NCI-H1436 (cell line): ENCODE measurements around the gene FAM241B.

Experiments
- DNase-seq: peaks from one replicate; lab custom pipeline; 2025; lab: John Stamatoyannopoulos, UW

The FAM241B gene, protein sequence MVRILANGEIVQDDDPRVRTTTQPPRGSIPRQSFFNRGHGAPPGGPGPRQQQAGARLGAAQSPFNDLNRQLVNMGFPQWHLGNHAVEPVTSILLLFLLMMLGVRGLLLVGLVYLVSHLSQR

DNA sequence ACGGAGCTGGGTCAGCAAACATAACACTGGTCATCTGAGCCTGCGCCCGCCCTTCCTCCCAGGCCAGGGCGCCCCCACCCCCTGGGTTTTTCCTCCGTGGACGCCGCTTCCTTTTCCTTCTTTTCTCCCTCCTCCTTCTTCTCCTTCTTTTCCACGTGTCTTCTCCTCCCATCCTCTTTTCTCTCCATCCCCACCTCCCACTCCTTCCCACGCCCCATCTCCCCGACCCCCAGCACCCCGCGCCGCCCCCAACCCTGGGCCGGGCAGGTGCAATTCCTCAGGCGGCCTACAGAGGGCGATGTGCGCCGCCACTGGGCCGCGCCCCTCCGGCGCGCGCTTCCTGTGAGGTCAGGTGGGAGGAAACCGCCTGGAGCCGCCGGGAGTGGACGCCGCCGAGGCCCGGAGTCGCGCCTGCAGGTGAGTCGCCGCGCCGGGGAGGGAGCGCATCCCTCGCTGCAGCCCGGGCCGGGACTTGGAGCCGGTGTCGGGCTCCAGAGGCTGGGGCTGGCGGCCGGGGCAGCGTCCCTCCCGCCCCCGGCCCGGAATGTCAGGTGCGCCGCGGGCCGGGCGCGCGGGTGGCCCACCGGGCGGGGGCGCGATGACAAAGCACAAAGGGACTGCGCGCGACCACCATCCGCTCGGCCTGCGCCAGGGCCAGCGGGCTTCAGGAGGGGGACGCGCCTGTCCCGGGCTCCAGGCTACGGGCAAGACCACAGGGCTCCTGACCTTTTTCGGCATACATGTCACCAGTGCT is at the start of gene FAM241B:
Gene FAM241B, plus strand, starts transcription at position 351 of the 754 bp plus-strand sequence. CDS start 1,497 bp downstream, outside the sequence.
- DNase-seq = peak; percentile 66

DNA sequence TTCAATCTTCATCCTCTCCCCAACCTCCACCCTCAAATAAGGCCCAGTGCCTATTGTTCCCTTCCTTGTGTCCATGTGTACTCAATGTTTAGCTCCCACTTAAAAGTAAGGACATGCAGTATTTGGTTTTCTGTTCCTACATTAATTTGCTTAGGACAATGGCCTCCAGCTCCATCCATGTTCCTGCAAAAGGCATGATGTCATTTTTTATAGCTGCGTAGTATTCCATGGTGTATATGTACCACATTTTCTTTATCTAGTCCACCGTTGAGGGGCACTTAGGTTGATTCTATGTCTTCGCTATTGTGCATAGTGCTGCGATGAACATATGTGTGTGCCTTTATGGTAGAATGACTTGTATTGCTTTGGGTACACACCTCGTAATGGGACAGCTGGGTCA is 49.6 kb upstream of the FAM241B start:
- DNase-seq = no peak

DNA sequence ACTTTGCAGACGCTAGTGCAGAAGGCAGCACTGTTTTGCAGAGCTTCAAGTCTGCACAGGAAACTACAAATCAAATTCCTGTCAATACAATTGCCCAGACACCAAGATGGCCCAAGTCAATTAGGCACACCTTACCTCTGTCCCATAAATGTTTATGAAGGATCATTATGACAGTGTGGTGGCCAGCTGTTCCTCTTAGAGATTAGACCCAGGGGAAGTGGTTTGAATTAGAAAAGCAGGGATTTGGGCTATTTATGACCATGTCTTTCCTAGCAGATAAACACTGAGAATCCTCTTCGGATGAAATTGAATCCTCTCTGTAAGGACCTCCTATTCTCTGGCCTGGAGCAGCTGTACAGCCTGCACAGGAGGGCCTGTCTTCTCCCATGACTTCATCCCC is 46.9 kb upstream of the FAM241B start:
- DNase-seq = no peak

DNA sequence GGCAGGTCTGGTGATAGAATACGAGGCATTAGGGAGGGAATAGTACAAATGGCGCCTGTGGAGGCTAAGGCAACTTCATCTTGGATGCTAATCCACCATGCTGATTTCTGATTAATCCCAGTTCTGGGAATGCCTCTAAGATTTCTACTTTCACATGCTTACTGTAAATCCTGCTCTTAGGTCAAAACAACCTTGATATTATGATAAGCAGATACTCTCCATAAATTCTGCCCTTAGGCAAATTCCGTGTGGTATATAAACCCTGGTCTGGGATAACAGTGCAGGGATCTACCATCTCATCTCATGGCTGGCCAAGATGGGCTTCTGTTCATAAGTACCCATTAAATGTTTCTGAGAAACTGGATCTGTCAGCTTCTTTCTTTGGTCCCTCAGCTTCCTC is 45.4 kb upstream of the FAM241B start:
- DNase-seq = no peak

DNA sequence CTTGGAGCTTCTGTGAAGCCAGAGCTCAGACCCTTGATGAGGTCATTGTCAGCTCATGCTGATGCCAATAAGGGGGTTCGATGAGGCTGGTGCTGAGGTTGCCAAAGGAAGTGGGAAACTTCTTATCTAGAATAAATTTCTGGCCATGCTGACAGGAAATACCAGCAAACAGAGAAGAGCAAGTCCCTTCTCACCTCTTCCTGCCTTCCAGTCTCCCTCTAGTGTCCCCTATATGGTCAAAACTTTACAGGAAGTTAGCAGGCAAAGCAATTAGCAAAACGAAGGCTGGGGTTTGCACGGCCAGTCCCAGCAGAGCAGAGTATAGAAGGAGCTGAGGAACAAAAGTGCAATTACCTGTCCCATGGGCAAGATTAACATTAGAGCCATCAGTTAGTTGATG is 41.7 kb upstream of the FAM241B start:
- no peak for DNase-seq

DNA sequence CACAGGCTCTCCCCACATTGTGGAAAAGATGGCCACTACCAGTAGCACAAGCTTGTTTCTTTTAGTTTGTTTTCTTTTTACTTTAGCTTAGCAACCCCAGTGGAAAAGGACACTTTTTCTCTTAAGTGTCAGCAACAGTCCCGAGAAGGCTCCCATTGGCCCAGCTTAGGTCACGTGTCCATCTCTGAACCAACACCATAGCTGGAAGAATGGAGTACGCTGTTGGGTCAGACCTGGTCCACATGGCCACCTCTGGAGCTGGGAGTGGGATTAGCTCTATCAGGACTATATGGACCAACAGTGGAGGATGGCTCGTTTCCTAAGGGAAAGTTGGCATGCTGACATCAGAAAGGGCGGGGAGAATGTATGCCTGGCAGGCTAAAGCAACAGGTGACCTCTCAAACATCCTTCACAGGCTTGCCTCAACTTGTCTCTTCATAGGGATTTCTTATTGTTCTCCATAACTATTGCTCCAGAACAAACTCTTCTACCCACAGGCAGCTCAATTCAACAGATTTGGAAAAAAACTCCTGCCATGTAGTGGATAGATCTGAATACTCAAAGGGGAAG is 29.2 kb upstream of the FAM241B start:
- no peak for DNase-seq

DNA sequence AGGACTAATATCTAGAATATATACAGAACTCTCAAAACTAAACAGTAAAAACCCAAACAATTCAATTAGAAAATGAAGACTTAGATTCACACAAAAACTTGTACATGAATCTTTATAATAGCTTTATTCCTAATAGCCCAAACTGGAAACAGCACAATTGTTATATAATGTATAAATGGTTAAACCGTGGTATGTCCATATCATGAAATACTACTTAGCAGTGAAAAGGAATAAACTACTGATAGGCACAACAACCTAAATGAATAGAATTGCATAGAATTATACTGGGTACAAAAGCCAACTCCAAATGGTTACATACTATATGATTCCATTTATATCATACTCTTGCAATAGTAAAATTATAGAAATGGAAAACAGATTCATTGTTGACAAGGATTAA is 21.0 kb upstream of the FAM241B start:
- DNase-seq = no peak

DNA sequence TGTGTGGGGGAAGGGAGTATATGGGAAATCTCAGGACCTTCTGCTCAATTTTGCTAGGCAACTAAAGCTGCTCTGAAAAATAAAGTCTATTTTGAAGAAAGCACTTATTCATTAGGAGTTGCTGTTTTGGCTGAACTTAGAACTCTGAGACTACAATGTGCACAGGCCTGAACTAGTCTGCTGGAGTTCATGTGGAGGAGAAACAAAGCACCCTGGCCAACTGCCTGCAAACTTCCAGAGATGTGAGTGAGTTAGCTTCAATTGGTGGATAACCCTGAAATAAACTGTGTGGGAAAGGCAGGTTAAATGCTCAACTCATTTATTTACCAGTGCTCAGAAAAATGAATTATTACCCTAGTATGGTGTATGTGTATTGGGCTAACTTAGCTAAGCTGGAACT is 17.3 kb upstream of the FAM241B start:
- no peak for DNase-seq

DNA sequence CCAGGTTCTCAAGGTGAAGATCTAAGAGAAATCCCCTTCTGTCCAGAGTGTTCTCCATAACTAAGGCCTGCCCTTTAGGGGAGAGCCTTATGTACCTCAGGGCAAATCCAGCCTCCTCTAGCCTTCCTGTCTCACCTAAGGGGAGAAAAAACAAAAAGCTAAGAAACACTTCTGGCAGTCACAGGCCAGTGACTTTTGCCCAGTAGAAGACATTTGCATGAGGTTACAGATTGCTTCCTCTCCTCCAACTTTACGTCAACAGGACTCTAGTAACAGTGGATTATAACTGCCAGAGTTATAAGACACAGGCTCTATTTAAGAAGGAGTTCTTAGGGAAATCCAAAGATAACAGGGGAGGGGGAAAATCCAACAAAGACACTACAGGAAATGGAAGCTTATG is 15.9 kb upstream of the FAM241B start:
- DNase-seq = no peak

DNA sequence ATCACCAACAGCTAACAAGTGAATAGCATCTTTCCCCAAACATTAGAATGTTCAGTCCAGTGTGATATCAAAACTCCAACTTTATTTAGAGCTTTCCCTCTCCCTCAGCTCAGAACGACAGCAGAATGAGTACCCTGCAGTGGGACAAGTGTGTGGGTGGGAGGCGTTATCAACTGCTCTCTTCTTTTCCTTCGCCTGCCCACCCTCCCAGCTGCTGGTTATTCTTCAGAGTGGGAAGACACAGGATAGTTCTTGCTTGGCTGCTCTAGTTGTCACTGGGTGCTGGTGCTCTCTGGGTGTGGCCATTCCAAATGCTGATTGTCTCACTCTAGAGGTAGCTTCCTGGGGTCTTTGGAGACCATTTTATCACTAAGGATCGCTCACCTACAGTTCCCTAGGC is 13.7 kb upstream of the FAM241B start:
- no peak for DNase-seq

DNA sequence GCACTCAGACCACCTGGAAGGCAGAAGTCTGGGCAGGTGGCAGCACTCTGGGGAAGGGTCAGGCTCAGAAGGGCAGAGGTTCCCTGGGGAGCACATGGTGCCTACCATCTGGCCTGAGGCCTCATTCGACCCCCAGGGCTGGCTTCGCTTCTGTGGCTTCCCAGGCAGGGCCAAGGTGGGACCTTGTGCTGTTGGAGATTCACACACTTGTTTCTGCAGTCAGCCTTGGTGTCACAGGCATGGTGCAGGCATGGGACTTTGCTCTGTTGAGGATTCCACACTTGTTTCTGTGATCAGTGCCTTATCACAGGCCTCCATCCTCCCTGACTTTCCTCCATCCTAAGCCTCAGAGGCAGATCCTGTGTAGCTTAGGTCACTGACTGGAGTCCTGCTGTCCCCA is 11.3 kb upstream of the FAM241B start:
- DNase-seq = no peak

DNA sequence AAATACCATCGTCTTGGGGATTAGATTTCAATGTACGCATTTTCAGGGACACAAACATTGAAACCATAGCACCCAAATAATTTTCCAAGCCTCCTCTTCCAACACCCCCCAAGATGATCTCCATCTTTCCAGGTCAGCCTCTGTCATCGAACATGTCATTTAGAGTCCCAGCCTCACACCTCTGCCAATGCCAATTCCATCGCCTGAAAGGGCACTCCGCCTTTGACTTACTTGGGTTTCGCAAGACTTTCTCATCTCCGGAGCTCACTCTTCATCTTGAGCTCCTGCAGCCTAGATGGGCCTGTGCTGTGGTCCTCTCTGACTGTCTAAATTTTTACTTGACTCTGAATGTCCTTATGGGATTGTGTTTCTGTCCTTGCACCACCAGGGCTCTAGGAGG is 10.4 kb upstream of the FAM241B start:
- DNase-seq = no peak

DNA sequence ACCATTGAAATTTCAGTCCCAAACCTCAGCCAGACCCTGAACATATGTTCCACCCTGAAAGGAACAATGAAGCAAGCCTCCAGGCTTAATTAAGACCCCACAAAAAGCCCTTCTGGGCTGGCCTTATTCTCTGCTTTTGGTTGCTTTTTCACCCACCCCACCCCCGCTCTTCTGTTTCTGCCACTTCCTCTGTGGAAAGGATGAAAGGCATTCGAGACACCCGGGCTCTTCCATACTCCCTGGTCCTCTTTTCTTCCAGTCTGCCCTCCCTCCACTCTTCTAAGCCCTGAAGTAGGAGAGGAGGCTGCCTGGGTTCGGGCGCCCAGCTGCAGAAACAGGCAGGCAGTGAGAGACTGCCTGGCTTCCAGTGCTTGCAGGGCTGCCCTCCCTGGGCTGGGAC is 9.4 kb upstream of the FAM241B start:
- DNase-seq = no peak

DNA sequence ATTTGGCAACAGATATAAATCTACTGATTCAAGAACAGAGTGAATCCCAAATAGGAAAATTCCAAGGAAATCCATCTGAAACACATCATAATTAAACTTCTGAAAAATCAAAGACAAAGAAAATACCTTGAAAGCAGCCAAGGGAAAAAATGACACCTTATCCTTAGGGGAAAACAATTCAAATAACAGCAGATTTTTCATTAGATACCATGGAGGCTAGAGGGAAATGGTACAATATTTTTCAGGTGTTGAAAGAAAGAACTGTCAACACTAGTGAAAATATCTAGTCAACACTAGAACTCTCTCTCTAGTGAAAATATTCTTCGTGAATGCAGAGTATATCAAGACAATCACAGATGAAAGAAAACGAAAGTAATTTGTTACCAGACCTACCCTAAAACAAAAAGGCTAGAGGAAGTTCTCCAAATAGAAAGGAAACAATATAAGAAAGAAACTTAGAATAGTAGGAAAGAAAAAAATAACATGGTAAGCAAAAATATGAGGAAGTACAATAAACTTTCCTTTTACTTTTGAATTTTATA is 5.7 kb upstream of the FAM241B start:
- DNase-seq = no peak

DNA sequence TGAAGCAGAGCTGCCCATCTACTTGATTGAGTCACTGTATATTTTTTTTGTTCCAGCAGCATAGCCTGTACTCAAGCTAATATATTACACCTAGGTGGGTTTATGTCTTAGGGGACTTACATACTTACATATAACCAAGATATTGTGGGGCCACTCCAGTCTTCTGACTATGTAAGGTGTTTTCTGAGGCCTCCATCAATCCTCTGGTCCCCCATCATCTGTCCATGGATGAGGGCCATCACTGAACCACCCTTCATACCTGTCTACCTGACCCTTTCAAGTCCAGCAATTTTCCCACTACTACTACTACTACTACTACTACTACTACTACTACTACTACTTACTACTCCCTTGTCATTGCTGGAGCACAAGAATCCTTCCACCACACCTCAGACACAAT is 3.2 kb upstream of the FAM241B start:
- DNase-seq = no peak

DNA sequence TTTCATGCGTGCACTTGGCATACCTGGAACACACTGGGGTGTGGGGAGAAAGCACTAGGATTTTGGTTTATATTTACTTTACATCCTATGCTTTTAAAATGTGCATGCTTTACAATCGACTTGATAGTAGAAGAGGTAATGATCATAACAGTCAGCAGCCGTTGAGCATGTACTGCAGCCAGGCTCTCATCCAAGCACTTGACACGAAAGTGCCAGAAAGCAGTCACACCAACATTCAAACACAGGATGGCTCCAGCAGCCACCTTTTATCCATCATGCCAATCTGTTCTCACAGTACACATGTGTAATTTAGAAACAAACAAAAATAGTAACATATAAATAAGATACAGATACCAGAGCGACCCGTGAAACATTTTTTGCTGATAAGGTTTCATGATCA is 1.2 kb upstream of the FAM241B start:
- no peak for DNase-seq

DNA sequence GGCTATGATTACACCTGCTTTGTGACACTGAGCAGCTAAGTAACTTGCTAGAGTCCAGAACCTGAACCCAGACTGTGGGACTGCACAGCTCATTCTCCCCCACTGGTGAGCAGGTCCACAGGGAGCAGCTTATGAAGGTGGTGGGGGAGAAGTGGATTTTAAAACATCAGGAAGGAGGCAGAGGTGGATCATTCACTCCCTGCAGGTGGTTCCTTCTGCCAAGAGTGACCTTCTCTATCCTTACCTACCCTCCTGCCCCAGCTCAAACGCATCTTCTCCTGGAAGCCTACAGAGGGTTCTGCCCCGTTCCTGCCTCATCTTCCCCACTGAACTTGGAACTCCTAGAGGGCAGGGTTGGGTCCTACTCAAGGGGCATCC is 539 bp upstream of the FAM241B start:
- no peak for DNase-seq

DNA sequence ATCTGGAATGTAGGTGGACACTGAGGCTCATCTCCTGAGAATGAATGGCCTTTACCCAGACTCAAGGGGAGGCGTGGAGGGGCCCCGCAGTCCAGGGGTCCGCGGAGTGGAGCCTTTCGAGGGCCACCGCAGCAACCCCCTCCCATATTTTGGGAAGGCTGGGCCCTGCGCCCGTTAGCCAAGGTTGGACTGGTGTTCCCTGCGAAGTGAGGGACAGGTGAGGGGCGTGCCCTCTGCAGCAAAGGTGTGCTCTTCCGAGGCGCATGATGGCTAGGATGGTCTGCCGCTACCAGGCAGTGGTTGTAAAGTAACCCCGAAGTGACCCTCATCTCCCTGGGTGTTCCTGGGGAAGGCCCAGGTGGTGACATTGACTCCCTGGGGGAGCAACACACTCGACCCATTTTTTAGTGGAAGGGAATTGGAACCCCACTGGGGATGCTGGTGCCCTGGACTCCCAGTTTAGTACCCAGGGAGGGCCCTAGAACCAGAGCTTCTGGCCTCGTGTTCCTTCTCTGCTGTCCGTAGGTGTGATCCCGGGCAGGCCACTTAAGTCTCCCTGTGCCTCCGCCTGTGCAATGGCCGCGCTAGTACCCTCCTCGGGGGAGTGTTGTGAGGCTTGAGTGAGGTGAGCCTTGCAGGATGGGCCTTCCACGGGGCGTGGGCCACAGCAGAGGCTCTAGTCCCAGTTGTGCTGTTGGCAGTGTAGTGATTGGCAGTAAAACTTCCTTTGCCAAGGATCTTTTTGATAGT is 779 bp downstream of the FAM241B start:
- no peak for DNase-seq

DNA sequence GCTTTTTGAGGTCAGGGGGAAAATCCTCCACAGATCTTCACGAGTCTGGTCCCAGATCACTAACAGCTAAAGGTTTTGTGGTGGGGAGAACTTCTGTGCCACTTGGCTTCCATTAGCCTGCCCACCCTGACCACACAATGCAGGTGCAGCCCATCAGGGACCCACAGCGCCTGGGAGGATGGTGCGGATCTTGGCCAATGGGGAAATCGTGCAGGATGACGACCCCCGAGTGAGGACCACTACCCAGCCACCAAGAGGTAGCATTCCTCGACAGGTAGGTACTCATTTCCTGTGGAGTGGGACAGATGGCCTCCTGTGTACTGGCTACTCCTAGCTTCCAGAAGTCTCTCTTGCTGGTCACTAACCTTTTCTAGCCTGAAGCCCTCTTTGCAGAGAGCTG is 1.5 kb downstream of the FAM241B start:
- no peak for DNase-seq

DNA sequence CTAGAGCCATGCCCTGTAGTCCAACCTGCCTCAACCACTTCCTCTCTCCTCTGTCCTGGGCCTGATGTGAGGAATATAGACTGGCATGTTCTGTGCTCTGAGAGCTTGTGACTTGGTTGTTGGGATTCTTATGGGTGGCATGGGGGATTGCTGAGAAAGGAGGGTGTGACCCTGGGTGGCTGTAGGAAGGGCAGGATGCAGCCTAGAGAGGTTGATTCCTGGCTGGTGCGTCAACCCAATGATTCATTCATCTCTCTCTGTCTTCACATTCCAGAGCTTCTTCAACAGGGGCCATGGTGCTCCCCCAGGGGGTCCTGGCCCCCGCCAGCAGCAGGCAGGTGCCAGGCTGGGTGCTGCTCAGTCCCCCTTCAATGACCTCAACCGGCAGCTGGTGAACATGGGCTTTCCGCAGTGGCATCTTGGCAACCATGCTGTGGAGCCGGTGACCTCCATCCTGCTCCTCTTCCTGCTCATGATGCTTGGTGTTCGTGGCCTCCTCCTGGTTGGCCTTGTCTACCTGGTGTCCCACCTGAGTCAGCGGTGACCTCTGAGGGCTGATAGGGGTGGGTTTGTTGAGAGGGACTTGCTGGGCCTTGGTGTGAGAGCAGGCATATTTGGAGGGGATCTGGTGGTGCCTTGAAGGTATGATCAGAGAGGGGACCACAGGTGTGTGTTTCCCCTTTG is 2.6 kb downstream of the FAM241B start:
- no peak for DNase-seq

DNA sequence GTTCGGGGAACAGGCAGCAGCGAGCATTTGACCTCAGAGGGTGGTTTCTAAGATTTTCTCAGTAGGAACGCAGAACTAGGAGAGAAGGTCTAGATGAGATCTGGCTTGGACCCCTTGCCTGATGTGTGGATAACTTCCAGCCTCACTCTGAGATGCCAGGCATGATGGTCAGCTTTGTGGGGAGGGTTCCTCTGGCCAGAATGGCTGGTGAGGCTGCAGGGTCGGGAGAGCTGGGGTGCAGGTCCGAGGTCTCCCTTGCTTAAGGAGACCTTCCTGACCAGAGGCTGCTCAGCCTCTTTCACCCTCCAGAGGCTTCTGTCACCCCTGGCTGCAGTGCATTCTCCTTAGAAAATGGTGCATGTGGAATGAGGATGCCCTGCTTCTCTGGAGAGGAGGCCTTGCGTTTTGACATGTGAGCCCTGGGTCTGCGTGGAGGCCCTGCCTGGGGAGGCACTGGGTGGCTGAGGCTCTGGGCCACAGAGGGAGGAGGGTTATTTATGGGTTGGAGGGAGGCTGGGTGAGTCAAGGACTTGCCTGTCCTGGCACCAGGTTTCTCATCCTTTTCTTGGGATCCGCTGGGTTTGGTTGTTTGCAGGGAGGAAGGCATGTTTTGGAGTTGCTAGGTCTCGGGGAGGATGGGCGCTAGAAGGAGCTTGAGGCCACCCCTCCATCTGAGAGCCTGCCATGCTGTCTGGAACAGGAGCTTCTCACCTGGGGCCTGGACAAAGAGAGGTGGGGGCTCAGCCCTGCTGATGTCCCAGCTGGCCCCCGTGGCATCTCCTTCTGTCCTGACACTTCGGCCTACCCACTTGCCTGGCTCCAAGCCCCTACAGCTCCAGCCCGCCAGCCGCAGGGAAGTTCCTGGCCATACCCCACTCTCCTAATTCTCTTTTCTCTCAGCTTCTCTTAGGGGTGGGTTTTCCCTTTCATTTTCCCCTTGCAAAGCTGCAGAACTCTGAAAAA is 3.9 kb downstream of the FAM241B start:
- DNase-seq = no peak
